Measurements from ENCODE around the gene PTPRM. TPM values are rescaled to one million over a fixed set of nuclear protein-coding genes. Genes with fewer than 3 reads are reported as not detected.

Gene PTPRM
- total and polyA plus RNA-seq, 2 experiments from 2014 or later: 1.6 to 5.3 TPM

DNA sequence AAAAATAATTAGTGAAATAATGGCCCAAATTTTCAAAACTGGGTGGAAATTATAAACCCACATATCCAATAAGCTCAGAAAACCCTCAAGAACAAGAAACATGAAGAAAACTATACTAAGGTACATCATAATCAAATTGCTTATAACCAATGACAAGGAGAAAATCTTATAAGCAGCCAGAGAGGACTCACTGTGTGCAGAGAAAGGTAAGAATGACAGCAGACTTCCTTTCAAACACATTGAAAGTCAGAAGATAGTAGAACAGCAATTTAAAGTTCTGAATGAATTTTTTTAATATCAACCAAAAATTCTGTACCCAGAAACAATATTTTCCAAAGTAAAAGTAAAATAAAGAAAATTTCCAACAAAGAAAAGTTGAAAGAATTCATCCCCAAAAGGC lies 844.4 kb downstream of the PTPRM start (continued):
- TF ChIP-seq, protein P1, sequence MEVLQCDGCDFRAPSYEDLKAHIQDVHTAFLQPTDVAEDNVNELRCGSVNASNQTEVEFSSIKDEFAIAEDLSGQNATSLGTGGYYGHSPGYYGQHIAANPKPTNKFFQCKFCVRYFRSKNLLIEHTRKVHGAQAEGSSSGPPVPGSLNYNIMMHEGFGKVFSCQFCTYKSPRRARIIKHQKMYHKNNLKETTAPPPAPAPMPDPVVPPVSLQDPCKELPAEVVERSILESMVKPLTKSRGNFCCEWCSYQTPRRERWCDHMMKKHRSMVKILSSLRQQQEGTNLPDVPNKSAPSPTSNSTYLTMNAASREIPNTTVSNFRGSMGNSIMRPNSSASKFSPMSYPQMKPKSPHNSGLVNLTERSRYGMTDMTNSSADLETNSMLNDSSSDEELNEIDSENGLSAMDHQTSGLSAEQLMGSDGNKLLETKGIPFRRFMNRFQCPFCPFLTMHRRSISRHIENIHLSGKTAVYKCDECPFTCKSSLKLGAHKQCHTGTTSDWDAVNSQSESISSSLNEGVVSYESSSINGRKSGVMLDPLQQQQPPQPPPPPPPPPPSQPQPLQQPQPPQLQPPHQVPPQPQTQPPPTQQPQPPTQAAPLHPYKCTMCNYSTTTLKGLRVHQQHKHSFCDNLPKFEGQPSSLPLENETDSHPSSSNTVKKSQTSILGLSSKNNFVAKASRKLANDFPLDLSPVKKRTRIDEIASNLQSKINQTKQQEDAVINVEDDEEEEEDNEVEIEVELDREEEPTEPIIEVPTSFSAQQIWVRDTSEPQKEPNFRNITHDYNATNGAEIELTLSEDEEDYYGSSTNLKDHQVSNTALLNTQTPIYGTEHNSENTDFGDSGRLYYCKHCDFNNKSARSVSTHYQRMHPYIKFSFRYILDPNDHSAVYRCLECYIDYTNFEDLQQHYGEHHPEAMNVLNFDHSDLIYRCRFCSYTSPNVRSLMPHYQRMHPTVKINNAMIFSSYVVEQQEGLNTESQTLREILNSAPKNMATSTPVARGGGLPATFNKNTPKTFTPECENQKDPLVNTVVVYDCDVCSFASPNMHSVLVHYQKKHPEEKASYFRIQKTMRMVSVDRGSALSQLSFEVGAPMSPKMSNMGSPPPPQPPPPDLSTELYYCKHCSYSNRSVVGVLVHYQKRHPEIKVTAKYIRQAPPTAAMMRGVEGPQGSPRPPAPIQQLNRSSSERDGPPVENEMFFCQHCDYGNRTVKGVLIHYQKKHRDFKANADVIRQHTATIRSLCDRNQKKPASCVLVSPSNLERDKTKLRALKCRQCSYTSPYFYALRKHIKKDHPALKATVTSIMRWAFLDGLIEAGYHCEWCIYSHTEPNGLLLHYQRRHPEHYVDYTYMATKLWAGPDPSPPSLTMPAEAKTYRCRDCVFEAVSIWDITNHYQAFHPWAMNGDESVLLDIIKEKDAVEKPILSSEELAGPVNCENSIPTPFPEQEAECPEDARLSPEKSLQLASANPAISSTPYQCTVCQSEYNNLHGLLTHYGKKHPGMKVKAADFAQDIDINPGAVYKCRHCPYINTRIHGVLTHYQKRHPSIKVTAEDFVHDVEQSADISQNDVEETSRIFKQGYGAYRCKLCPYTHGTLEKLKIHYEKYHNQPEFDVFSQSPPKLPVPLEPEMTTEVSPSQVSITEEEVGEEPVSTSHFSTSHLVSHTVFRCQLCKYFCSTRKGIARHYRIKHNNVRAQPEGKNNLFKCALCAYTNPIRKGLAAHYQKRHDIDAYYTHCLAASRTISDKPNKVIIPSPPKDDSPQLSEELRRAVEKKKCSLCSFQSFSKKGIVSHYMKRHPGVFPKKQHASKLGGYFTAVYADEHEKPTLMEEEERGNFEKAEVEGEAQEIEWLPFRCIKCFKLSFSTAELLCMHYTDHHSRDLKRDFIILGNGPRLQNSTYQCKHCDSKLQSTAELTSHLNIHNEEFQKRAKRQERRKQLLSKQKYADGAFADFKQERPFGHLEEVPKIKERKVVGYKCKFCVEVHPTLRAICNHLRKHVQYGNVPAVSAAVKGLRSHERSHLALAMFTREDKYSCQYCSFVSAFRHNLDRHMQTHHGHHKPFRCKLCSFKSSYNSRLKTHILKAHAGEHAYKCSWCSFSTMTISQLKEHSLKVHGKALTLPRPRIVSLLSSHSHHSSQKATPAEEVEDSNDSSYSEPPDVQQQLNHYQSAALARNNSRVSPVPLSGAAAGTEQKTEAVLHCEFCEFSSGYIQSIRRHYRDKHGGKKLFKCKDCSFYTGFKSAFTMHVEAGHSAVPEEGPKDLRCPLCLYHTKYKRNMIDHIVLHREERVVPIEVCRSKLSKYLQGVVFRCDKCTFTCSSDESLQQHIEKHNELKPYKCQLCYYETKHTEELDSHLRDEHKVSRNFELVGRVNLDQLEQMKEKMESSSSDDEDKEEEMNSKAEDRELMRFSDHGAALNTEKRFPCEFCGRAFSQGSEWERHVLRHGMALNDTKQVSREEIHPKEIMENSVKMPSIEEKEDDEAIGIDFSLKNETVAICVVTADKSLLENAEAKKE (CRISPR knock-in tag; IDR thresholded peaks at IDR 0.05): no peak
- TF ChIP-seq, protein P2, sequence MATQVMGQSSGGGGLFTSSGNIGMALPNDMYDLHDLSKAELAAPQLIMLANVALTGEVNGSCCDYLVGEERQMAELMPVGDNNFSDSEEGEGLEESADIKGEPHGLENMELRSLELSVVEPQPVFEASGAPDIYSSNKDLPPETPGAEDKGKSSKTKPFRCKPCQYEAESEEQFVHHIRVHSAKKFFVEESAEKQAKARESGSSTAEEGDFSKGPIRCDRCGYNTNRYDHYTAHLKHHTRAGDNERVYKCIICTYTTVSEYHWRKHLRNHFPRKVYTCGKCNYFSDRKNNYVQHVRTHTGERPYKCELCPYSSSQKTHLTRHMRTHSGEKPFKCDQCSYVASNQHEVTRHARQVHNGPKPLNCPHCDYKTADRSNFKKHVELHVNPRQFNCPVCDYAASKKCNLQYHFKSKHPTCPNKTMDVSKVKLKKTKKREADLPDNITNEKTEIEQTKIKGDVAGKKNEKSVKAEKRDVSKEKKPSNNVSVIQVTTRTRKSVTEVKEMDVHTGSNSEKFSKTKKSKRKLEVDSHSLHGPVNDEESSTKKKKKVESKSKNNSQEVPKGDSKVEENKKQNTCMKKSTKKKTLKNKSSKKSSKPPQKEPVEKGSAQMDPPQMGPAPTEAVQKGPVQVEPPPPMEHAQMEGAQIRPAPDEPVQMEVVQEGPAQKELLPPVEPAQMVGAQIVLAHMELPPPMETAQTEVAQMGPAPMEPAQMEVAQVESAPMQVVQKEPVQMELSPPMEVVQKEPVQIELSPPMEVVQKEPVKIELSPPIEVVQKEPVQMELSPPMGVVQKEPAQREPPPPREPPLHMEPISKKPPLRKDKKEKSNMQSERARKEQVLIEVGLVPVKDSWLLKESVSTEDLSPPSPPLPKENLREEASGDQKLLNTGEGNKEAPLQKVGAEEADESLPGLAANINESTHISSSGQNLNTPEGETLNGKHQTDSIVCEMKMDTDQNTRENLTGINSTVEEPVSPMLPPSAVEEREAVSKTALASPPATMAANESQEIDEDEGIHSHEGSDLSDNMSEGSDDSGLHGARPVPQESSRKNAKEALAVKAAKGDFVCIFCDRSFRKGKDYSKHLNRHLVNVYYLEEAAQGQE (IDR thresholded peaks at IDR 0.05; ENCODE audit: unreplicated experiment): no peak
- TF ChIP-seq ZNF331 (CRISPR knock-in tag; IDR thresholded peaks at IDR 0.05; ENCODE audit: low read depth) (no peak), STAT1 (IDR thresholded peaks at IDR 0.05; ENCODE audit: unreplicated experiment) (no peak)

DNA sequence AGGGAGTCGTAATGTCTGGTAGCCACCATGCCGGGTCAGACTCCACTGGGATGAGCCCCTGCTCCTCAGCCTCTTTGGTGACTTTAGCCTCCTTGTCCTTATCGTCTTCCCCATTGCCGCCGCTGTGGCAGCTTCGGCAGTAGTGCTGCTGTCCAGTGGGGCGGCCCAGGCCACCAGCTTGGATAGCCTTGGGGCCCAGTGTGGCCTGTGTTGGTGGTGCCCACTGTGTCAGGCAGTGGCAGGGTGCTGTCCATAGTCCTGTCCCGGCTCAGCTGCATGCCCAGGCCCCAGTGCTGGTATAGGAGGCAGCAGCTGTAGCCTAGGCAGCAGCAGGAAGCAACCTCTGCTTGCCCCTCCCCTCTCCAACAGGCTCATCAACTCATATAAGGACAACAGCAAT lies 845.0 kb downstream of the PTPRM start:
- no peaks in the 10 kb centered on the region for H3K4me1 Mint-ChIP-seq
- Histone ChIP-seq H3K4me1 (ENCODE audit: insufficient read depth) (no peaks in the 10 kb centered on the region), H3K36me3 (ENCODE audit: insufficient read depth) (no peaks in the 10 kb centered on the region; the same call in 1 of the 2 replicates), H3K79me2 (replicated peaks; ENCODE audit: insufficient read depth) (no peaks in the 10 kb centered on the region), H3K4me3 (no peak overlapping the region), H3K9me2 (ENCODE audit: insufficient read depth) (peaks cover 11% of the 10 kb centered on the region; the same call in 1 of the 2 replicates), H3K27ac (ENCODE audit: low read depth) (no peak overlapping the region), H4K20me1 (replicated peaks; ENCODE audit: insufficient read depth) (no peaks in the 10 kb centered on the region), H3K4me2 (no peak overlapping the region), H3F3A (replicated peaks; ENCODE audit: low read depth) (no peaks in the 10 kb centered on the region), H2AFZ (no peak overlapping the region), H3K27me3 (ENCODE audit: insufficient read depth) (no peaks in the 10 kb centered on the region)
- ATAC-seq (no peak), DNase-seq (ENCODE audit: low spot score) (no peak)
- peaks cover 3% of the 10 kb centered on the region for H3K27me3 Mint-ChIP-seq (ENCODE audit: insufficient read depth, low read depth, poor library complexity)
- H3K36me3 Mint-ChIP-seq (ENCODE audit: low read depth): peaks cover 25% of the 10 kb centered on the region
- no peak overlapping the region for H3K27ac Mint-ChIP-seq
- H3K4me3 Mint-ChIP-seq: no peak overlapping the region
- H3K9me3 Mint-ChIP-seq: peaks cover 31% of the 10 kb centered on the region
- TF ChIP-seq, protein P1 (CRISPR knock-in tag; IDR thresholded peaks at IDR 0.05): no peak
